ENCODE results near the gene ADAM30.
A peak's percentile ranks its signal among the peaks of the same experiment; 100 is the strongest.

The ADAM30 gene

DNA sequence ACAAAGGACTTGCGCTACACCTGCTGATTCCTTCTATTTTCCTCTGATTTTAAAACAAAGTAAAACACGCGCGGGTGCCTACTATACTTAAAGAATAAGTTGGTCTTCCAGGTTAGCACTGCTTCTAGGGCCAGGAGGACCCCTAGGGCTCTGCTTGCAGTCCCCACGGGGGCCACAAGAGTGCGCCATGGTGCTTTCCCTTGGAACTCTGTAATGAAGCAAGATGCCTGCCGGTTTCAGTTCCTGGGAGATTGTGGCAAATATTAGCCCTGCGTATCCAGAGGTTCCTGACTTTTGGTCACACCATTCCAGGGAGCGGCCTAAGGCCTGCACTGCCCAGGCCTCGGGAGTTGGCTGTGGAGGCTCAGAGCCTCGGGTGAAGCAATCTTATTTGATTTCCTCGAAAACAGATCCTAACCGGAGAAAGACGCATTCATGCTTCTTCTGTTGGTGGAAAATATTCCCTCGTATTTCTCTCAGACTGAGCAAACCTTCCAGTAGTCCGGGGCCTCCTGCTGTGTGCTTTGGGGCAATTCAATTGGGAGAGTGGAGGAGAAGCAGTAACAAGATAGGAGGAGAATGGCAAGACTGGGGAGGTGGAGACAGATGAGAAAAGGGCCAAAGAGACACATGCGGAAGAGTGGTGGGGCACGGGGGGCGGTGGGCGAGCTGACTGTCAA is 25.3 kb downstream of the ADAM30 start:
- Histone ChIP-seq H3K4me2 (ENCODE audit: low read length) (no peak overlapping the region), H3K9ac (ENCODE audit: low read length) (no peak overlapping the region), H3K9me2 (ENCODE audit: low read depth, low read length) (no peaks in the 10 kb centered on the region), H3K79me2 (ENCODE audit: insufficient read depth, low read length) (no peaks in the 10 kb centered on the region), H4K20me1 (ENCODE audit: insufficient read depth, low read length) (no peaks in the 10 kb centered on the region), H3K4me1 (ENCODE audit: insufficient read depth, low read length, severe bottlenecking) (no peaks in the 10 kb centered on the region), H3K27ac (ENCODE audit: low read depth, low read length, poor library complexity, severe bottlenecking) (no peak overlapping the region), H3F3A (ENCODE audit: insufficient read depth, low read length) (no peaks in the 10 kb centered on the region), H2AFZ (ENCODE audit: low read length) (no peak overlapping the region), H3K36me3 (ENCODE audit: insufficient read depth, low read length) (no peaks in the 10 kb centered on the region), H3K9me3 (ENCODE audit: low read length) (no peaks in the 10 kb centered on the region), H3K4me3 (ENCODE audit: low read depth, low read length, poor library complexity, severe bottlenecking) (no peak overlapping the region), H3K27me3 (ENCODE audit: insufficient read depth, low read length) (0 out of 2 replicates have a peak, but pooled peaks cover 4% of the 10 kb centered on the region)
- TF ChIP-seq, protein P1, sequence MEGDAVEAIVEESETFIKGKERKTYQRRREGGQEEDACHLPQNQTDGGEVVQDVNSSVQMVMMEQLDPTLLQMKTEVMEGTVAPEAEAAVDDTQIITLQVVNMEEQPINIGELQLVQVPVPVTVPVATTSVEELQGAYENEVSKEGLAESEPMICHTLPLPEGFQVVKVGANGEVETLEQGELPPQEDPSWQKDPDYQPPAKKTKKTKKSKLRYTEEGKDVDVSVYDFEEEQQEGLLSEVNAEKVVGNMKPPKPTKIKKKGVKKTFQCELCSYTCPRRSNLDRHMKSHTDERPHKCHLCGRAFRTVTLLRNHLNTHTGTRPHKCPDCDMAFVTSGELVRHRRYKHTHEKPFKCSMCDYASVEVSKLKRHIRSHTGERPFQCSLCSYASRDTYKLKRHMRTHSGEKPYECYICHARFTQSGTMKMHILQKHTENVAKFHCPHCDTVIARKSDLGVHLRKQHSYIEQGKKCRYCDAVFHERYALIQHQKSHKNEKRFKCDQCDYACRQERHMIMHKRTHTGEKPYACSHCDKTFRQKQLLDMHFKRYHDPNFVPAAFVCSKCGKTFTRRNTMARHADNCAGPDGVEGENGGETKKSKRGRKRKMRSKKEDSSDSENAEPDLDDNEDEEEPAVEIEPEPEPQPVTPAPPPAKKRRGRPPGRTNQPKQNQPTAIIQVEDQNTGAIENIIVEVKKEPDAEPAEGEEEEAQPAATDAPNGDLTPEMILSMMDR (IDR thresholded peaks at IDR 0.05; ENCODE audit: low read length), result peak; percentile 93
- no peak for TF ChIP-seq EZH2 (IDR thresholded peaks at IDR 0.05; ENCODE audit: borderline replicate concordance, low read length)

DNA sequence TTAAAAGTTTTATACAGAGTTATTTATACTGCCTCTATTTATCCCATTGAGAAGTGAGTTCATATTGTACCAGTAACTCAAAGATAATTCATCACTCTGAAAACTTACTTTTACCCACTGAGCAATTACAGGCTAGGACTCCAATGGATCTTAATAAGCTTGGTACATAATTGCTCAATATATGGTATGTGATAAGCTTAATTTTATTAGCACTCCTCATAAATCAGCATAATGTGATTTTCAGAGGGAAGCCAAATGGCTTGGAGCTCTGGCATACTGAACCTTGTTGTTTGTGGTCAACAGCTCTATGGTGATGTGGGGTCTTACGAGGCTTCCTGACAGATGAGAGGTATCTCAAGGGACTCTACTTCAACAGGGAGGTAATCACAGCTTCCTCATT is 26.3 kb downstream of the ADAM30 start:
- no peak overlapping the region for H3K9ac ChIP-seq (ENCODE audit: low read length)
- H3K36me3 ChIP-seq (ENCODE audit: insufficient read depth, low read length), result no peaks in the 10 kb centered on the region
- H3K9me3 ChIP-seq (ENCODE audit: low read length), result no peaks in the 10 kb centered on the region
- no peaks in the 10 kb centered on the region for H4K20me1 ChIP-seq (ENCODE audit: insufficient read depth, low read length)
- H3K27me3 ChIP-seq (ENCODE audit: insufficient read depth, low read length), result 0 out of 2 replicates have a peak, but pooled peaks cover 4% of the 10 kb centered on the region
- H3F3A ChIP-seq (ENCODE audit: insufficient read depth, low read length), result no peaks in the 10 kb centered on the region
- no peak overlapping the region for H3K4me3 ChIP-seq (ENCODE audit: low read depth, low read length, poor library complexity, severe bottlenecking)
- H3K27ac ChIP-seq (ENCODE audit: low read depth, low read length, poor library complexity, severe bottlenecking), result no peak overlapping the region
- H2AFZ ChIP-seq (ENCODE audit: low read length), result no peak overlapping the region
- TF ChIP-seq EZH2 (IDR thresholded peaks at IDR 0.05; ENCODE audit: borderline replicate concordance, low read length), result no peak
- TF ChIP-seq, protein P1 (IDR thresholded peaks at IDR 0.05; ENCODE audit: low read length), result no peak
- no peaks in the 10 kb centered on the region for H3K4me1 ChIP-seq (ENCODE audit: insufficient read depth, low read length, severe bottlenecking)
- no peaks in the 10 kb centered on the region for H3K79me2 ChIP-seq (ENCODE audit: insufficient read depth, low read length)
- H3K9me2 ChIP-seq (ENCODE audit: low read depth, low read length), result no peaks in the 10 kb centered on the region
- no peak overlapping the region for H3K4me2 ChIP-seq (ENCODE audit: low read length)

GRCh38 chr1:119868176-119868575 is 28.1 kb downstream of the ADAM30 start:
- H4K20me1 ChIP-seq (ENCODE audit: insufficient read depth, low read length), result no peaks in the 10 kb centered on the region
- H3K27ac ChIP-seq (ENCODE audit: low read depth, low read length, poor library complexity, severe bottlenecking), result no peak overlapping the region
- no peaks in the 10 kb centered on the region for H3K9me3 ChIP-seq (ENCODE audit: low read length)
- H3K9ac ChIP-seq (ENCODE audit: low read length), result no peak overlapping the region
- TF ChIP-seq, protein P1 (IDR thresholded peaks at IDR 0.05; ENCODE audit: low read length), result no peak
- no peak for TF ChIP-seq EZH2 (IDR thresholded peaks at IDR 0.05; ENCODE audit: borderline replicate concordance, low read length)
- no peaks in the 10 kb centered on the region for H3K4me1 ChIP-seq (ENCODE audit: insufficient read depth, low read length, severe bottlenecking)
- no peak overlapping the region for H3K4me3 ChIP-seq (ENCODE audit: low read depth, low read length, poor library complexity, severe bottlenecking)
- no peak overlapping the region for H2AFZ ChIP-seq (ENCODE audit: low read length)
- no peak overlapping the region for H3K4me2 ChIP-seq (ENCODE audit: low read length)
- no peaks in the 10 kb centered on the region for H3K36me3 ChIP-seq (ENCODE audit: insufficient read depth, low read length)
- H3K27me3 ChIP-seq (ENCODE audit: insufficient read depth, low read length), result 0 out of 2 replicates have a peak, but pooled peaks cover 4% of the 10 kb centered on the region
- no peaks in the 10 kb centered on the region for H3F3A ChIP-seq (ENCODE audit: insufficient read depth, low read length)
- no peaks in the 10 kb centered on the region for H3K9me2 ChIP-seq (ENCODE audit: low read depth, low read length)
- H3K79me2 ChIP-seq (ENCODE audit: insufficient read depth, low read length), result no peaks in the 10 kb centered on the region
